GM12891 (cell line): ENCODE data around the gene RAB12.
"Not testable (repeated sequence)": the region's sequence is repeated elsewhere in the genome, so short reads cannot be mapped to it uniquely, and the experiment has no call there.

Source experiments
- DNase-seq: peaks from one replicate; pipeline ENCODE4 v3.0.0; 2011; ENCODE audit warnings: low spot score; ENCODE audit not compliant: insufficient read length
- FAIRE-seq: peaks from 2 replicates; lab custom pipeline; 2011; peaks lifted over from hg19 to GRCh38; lab: Jason Lieb, UNC
- PAX5 ChIP-seq: IDR thresholded peaks from 2 replicates; pipeline ENCODE4 v1.6.1; 2011; ENCODE audit warnings: low read length, moderate library complexity, mild to moderate bottlenecking; ENCODE audit not compliant: insufficient read depth, severe bottlenecking
- POLR2A ChIP-seq: IDR thresholded peaks from 2 replicates; pipeline ENCODE4 v1.6.1; 2011; ENCODE audit warnings: low read depth, low read length, control low read depth
- POLR2AphosphoS5 ChIP-seq: IDR thresholded peaks from 2 replicates; pipeline ENCODE4 v1.6.1; 2011; ENCODE audit warnings: low read depth, low read length, control low read depth
- POU2F2 ChIP-seq: IDR thresholded peaks from 2 replicates; pipeline ENCODE4 v1.6.1; 2011; ENCODE audit warnings: low read depth, mild to moderate bottlenecking, control low read depth, low read length, moderate library complexity
- SPI1 ChIP-seq: IDR thresholded peaks from 2 replicates; pipeline ENCODE4 v1.6.1; 2011; ENCODE audit warnings: low read depth, low read length, control low read depth
- TAF1 ChIP-seq: IDR thresholded peaks from 2 replicates; pipeline ENCODE4 v1.6.1; 2011; ENCODE audit warnings: low read depth, low read length, control low read depth

RAB12 gene

DNA sequence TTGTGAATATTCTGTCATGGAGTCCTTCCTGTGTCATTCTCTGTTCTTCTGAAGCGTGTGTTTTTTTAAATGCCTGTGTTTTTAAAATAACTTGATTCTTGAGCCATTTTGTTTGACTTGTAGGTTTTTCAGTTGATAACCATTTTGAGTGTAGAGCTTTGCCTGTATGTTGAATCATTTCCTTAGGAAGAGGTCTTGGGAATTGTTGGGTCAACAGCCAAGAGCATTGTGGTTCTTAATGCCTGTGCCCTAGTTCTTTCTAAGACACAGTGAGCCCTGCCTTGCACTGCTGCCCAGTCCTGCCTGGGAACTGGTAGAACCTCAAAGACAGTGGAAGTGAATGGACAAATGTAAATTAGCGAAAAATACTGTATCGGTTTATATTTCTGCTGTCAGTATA, 25.9 kb downstream of the RAB12 start:
- TF ChIP-seq POLR2A (no peak), SPI1 (no peak), POU2F2 (no peak), TAF1 (no peak), PAX5 (no peak), POLR2AphosphoS5 (no peak)
- DNase-seq, result no peak
- FAIRE-seq, result no peak

DNA sequence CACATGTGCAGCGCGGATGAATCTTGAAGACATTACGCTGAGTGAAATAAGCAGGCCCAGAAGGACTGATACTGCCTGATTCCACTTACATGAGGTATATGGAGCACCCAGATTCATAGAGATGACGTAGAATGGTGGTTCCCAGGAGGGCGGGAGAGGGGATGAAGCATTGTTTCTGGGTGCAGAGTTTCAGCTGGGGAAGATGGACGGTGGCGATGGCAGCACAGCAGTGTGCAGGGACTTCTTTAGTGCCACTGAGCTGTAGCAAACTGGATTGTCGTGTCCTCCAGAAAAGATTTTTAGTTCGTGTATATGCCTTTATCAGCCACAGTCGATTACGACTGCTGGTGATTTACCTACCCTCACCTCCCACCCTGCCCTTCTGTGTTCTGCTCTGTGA, 30.5 kb downstream of the RAB12 start:
- FAIRE-seq (peak; percentile 38), DNase-seq (no peak)
- no peak for TF ChIP-seq PAX5
- TF ChIP-seq POLR2AphosphoS5, result peak; percentile 63
- peak; percentile 59; the same call in 1 of the 2 replicates for TF ChIP-seq POLR2A
- TF ChIP-seq POU2F2, result no peak
- TF ChIP-seq SPI1, result no peak
- TF ChIP-seq TAF1, result no peak

DNA sequence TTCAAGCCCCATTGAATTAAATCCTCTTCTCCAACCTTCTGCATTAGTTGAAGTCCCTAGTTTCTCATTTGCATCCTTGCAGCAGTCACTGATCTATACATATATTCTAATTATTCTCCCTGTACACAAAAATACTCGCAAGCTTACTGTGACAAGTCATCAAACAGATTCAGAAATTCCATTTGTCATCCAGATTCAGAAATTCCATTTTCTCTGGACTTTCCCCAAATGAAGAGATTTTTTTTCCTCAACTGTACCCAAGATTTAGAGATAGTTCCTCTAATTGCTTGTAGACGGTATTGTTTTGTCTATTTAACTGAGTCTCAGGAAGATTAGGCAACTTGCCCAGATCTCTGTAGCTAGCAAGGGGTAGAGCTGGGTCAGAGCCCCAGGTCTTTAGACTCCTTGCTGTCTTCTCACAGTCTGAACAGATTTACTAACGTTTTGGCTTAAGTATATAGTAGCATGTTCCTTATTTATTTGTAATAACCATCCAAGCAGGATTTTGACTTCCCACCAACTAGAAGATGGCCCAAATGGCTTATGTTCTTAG, 34.2 kb downstream of the RAB12 start:
- TF ChIP-seq PAX5 (no peak), TAF1 (no peak), POLR2A (no peak)
- FAIRE-seq (no peak), DNase-seq (no peak)

DNA sequence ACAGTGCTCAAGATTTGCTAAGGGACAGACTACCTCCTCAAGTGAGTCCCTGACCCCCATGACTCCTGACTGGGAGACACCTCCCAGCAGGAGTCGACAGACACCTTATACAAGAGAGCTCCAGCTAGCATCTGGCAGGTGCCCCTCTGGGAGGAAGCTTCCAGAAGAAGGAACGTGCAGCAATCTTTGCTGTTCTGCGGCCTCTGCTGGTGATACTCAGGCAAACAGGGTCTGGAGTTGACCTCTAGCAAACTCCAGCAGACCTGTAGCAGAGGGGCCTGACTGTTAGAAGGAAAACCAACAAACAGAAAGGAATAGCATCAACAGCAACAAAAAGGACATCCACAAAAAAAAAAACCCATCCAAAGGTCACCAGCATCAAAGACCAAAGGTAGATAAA, 38.1 kb downstream of the RAB12 start:
- DNase-seq, FAIRE-seq: not testable (repeated sequence)

DNA sequence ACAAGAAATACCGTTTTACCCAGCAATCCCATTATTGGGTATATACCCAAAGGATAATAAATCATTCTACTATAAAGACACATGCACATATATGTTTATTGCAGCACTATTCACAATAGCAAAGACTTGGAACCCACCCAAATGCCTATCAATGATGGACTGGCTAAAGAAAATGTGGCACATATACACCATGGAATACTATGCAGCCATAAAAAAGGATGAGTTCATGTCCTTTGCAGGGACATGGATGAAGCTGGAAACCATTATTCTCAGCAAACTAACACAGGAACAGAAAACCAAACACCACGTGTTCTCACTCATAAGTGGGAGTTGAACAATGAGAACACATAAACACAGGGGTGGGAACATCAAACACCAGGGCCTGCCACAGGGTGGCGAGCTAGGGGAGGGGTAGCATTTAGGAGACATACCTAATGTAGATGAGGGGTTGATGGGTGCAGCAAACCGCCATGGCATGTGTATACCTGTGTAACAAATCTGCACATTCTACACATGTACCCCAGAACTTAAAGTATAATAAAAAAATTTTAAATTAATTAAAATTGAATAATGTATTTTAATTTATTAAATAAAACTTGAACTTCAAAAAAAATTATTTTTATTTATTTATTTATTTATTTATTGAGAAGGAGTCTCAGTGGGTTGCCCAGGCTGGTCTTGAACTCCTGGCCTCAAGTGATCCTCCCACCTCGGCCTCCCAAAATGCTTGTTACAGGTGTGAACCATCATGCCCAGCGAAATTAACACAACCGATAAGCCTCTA, 42.4 kb downstream of the RAB12 start:
- FAIRE-seq, DNase-seq: not testable (repeated sequence)

DNA sequence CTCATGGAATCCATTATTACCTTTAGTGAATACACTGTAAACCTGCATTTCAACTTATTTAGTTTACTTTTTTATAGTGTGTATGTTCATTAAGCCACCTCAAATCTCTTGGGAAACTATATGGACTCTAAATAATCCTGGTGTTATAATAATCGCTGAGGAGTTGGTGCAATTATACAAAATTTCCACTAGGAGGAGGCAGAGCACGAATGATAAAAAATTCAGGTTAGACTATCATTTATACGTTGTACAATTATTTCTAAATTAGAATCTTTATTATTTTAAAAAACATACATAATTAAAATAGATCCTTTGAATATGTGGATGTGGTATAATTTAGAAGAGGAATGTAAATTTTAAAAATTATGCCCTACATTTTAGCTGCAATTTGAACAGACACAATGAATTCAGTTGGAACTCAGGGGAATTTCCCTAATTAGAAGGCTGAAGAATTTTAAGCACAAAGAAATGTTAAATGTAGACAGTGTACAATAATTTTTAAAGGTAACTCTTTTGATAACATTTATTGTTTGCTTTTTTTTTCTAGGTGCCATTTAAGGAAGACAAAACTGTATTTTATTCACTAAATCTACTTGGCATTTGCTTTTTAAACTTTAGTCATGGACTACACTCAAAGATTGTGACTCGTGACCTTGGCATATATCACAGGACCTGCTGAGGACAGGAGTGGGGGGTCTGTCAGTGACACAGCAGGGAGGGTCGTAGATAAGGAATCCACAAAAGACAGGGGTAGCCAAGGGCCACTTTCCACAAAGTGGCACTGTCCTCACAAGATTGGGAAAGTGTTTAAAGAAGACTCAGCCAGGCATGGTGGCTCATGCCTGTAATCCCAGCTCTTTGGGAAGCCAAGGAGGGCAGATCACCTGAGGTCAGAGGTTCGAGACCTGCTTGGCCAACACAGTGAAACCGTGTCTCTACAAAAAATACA, 45.5 kb downstream of the RAB12 start:
- DNase-seq (no peak), FAIRE-seq (no peak)
- TF ChIP-seq PAX5, result no peak
- no peak for TF ChIP-seq TAF1
- TF ChIP-seq SPI1, result no peak
- TF ChIP-seq POLR2A, result no peak
- TF ChIP-seq POU2F2, result no peak
- TF ChIP-seq POLR2AphosphoS5, result no peak

DNA sequence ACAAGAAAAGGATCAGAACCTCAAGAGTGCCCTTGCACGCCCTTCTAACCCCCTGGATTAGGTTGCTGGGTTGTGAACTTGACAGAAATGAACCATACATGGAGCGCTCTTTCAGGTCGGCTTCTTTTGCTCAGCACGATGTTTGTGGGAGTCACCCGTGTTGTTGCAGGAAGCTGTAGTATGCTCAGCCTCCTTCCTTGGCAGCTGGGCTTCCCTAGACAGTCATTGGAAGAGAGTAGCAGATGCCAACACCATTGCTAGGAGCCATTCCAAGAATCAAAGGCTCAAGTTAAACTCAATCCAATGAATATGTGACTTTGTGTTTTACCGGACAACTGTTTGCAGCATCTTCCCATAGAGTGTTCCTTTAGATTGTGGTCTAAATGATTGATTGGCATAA, 47.0 kb downstream of the RAB12 start:
- TF ChIP-seq SPI1 (no peak), TAF1 (no peak), PAX5 (no peak), POLR2AphosphoS5 (no peak), POU2F2 (no peak)
- no peak for FAIRE-seq
- DNase-seq, result no peak

DNA sequence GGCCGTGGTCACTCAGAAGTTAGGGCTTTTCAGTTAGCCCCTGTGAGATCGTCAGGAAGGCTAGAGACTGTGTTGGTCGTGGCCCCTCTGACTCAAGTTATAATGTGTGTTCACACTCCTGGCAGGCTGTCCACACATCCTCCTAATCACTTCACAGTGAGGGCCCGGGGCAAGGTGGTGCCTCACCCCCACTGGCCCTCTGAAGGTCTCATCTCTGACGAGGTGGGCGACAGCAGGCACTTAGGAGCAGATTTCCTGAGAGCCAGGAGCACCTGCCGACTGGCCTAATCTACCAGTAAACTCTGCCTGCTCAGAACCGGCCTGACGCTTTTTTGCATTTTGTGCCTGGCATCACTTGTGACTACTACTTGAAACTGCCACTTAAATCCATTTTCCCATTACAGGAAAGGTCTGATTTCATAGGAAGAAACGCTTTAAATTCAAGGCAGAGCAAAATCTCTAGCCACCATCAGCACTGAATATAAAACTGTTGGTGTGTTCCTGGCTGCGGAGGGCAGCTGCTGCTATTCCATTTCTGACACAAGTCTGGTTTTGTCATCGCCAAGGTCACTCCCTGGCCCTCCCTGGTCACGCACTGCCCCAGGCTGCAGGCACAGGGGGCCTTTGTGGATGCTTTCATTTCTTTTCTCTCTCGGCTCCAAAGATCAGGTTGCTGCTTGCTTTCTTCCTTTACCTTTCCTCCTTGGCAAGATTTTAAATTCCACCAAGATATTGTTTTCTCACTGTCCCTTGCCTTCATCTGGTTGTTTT, 48.0 kb downstream of the RAB12 start:
- DNase-seq (no peak), FAIRE-seq (no peak)
- no peak for TF ChIP-seq POU2F2
- no peak for TF ChIP-seq TAF1
- no peak for TF ChIP-seq PAX5
- no peak for TF ChIP-seq POLR2A
- TF ChIP-seq SPI1, result no peak
- TF ChIP-seq POLR2AphosphoS5, result no peak

DNA sequence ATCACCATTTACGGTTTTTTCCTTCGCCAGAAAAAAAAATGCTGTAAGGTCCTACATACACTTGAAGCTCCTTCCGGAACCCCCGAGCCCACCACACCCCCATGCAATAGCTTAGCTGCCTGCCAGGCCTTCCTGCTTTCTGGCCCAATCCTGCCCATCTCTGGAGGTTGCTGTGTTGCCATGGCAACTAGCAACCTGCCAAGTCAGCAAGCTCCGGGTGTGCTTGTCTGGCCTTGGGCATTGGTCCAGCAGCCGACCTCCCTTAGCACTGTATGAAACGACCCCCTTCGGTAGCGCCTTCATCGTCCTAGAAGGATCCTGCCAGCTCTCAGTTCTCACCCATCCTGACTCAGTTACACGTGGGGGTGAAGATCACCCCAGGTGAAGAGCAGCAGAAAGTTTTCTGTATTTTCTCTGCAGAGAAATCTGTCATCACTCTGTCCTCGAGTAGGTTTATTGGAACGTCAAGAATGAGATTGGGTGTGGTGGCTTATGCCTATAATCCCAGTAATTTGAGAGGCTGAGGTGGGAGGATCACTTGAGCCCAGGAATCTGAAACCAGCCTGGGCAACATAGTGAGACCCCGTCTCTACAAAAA, 48.7 kb downstream of the RAB12 start:
- FAIRE-seq, result no peak
- DNase-seq, result no peak

More for the DNA sequence above, 48.7 kb downstream of the RAB12 start:
- TF ChIP-seq POLR2AphosphoS5 (no peak), PAX5 (no peak), SPI1 (no peak), TAF1 (no peak), POLR2A (no peak), POU2F2 (no peak)
